ENCODE results near the gene BAZ1B. TPM values are rescaled to one million over a fixed set of nuclear protein-coding genes. Genes with fewer than 3 reads are reported as not detected.
A peak's percentile ranks its signal among the peaks of the same experiment; 100 is the strongest.

Gene BAZ1B
- total and polyA plus RNA-seq, 9 of the 15 experiments (the other 6 are each of a cell fraction or from before 2014, with no cell fraction given), result 15.0 to 134 (median 79.5) TPM

GRCh38 chr7:73567846-73568685, 46.0 kb upstream of the BAZ1B start (continued):
- TF ChIP-seq TFAP4 (CRISPR knock-in tag; IDR thresholded peaks at IDR 0.05; ENCODE audit: borderline replicate concordance) (0 out of 2 replicates have a peak, but pooled peaks have one; percentile 27), ZKSCAN1 (IDR thresholded peaks at IDR 0.05; ENCODE audit: low read depth, low read length) (peak; percentile 67; the same call in 1 of the 2 replicates), TBL1XR1 (IDR thresholded peaks at IDR 0.05; ENCODE audit: low read length in 2 of 2) (no peak), ZNF134 (CRISPR knock-in tag; conservative IDR thresholded peaks at IDR 0.05) (no peak), ZNF395 (CRISPR knock-in tag; IDR thresholded peaks at IDR 0.05) (peak; percentile 67; the same call in 1 of the 2 replicates), NRF1 (conservative IDR thresholded peaks at IDR 0.05 in 1 of 2, IDR thresholded peaks at IDR 0.05 in 1 of 2) (0 out of 4 replicates have a peak, but pooled peaks of 1 of the 2 experiments have one; percentile 29), ZFX (CRISPR knock-in tag; IDR thresholded peaks at IDR 0.05) (no peak), ZNF764 (CRISPR knock-in tag; IDR thresholded peaks at IDR 0.05; ENCODE audit: low read depth) (no peak), NFE2L1 (tag; IDR thresholded peaks at IDR 0.05; ENCODE audit: borderline replicate concordance, low read depth) (no peak), BMI1 (IDR thresholded peaks at IDR 0.05; ENCODE audit: low read length) (no peak), RB1 (IDR thresholded peaks at IDR 0.05; ENCODE audit: low read depth) (0 out of 2 replicates have a peak, but pooled peaks have one; percentile 4), MTF1 (CRISPR knock-in tag; IDR thresholded peaks at IDR 0.05; ENCODE audit: borderline replicate concordance) (no peak), HDAC1 (IDR thresholded peaks at IDR 0.05) (no peak), ZNF584 (CRISPR knock-in tag; IDR thresholded peaks at IDR 0.05; ENCODE audit: low read depth) (no peak), ZNF184 (CRISPR knock-in tag; IDR thresholded peaks at IDR 0.05) (no peak), MYNN (IDR thresholded peaks at IDR 0.05) (peak; percentile 19; the same call in 1 of the 2 replicates), MYNN (CRISPR knock-in tag; IDR thresholded peaks at IDR 0.05) (no peak), CHD2 (IDR thresholded peaks at IDR 0.05; ENCODE audit: low read depth, low read length) (no peak), KAT8 (IDR thresholded peaks at IDR 0.05; ENCODE audit: low read depth) (no peak), POLR3G (IDR thresholded peaks at IDR 0.05; ENCODE audit: extremely low read depth, insufficient read length, insufficient replicate concordance) (no peak), POLR2A (conservative IDR thresholded peaks at IDR 0.05) (peak; percentile 63), ETV5 (CRISPR knock-in tag; IDR thresholded peaks at IDR 0.05; ENCODE audit: low read depth) (0 out of 2 replicates have a peak, but pooled peaks have one; percentile 33), RBM39 (optimal IDR thresholded peaks at IDR 0.05; ENCODE audit: low read depth, low read length) (no peak), JUN (IDR thresholded peaks at IDR 0.05; ENCODE audit: borderline replicate concordance, low read depth, low read length) (no peak), JUN (CRISPR knock-in tag; IDR thresholded peaks at IDR 0.05; ENCODE audit: borderline replicate concordance) (no peak), NFYB (IDR thresholded peaks at IDR 0.05; ENCODE audit: extremely low read depth, insufficient read length) (no peak), SREBF2 (CRISPR knock-in tag; IDR thresholded peaks at IDR 0.05) (0 out of 2 replicates have a peak, but pooled peaks have one; percentile 45), BRD9 (IDR thresholded peaks at IDR 0.05; ENCODE audit: low read depth, partially characterized antibody) (no peak), ZNF668 (CRISPR knock-in tag; IDR thresholded peaks at IDR 0.05) (no peak), HOXB6 (CRISPR knock-in tag; IDR thresholded peaks at IDR 0.05; ENCODE audit: borderline replicate concordance) (no peak)
